HG02840 (cell line): Measurements from ENCODE around the gene CUX1.
"Not testable (repeated sequence)": the region's sequence is repeated elsewhere in the genome, so short reads cannot be mapped to it uniquely, and the experiment has no call there.

ENCODE experiments used
- ATAC-seq: cut with Tn5 transposase; IDR thresholded peaks from one replicate; pipeline ENCODE4 v1.9.1; 2021; ENCODE audit warnings: mild to moderate bottlenecking, moderate library complexity, moderate number of reproducible peaks; ENCODE audit not compliant: unreplicated experiment, low FRiP score

Gene CUX1

GRCh38 chr7:101906291-101907240 is 89.1 kb downstream of the CUX1 start:
- no peak for ATAC-seq

- no peak for ATAC-seq
These were observed 93.8 kb downstream of the CUX1 start for GRCh38 chr7:101910991-101911799.

DNA sequence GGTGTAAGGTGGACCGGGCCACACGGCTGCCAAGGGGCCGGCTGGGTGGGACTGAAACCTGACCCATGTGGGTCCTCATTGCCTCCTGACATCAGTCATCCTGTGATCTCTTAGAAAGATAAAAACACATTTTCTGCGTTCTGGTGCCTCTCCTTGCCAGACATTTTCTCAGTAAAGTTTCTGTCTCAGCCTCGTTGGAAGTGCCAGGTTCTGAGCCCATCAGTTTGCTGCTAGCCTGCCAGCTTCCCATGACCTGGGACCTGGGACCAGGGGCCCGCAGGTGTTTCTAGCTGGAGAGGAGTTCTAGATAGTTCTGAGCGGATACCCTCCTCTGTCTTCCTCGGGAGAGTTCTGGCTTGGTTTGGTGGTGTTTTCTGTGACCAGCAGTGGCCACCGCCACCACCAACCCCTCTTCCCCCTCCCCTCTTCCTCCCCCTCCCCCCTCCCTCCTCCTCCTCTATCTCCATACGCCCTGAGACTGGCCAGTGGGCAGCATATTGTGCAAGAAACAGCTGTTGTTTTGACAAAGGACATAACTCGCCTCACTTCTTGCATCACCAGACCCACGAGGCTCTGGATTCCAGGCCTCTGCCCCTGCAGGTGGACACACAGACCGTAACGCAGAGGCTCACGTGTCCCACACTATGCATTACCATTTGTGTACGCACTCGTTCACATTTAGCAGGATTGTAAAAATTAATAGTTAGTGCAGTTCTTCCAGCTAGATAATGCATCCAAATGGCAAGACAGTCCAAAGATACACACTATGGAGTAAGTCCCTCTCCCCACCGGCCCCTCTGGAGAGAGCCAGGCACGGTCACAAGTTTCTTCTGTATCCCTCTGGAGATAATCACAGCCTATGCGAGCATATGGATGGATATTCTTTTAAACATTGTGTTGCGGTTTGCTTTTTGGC is 94.6 kb downstream of the CUX1 start:
- ATAC-seq = no peak

- no peak for ATAC-seq
These were observed 95.3 kb downstream of the CUX1 start for GRCh38 chr7:101912716-101913110.

GRCh38 chr7:101913247-101913721 is 95.9 kb downstream of the CUX1 start:
- no peak for ATAC-seq

- ATAC-seq = no peak
These were observed 96.4 kb downstream of the CUX1 start for GRCh38 chr7:101913851-101914250.

DNA sequence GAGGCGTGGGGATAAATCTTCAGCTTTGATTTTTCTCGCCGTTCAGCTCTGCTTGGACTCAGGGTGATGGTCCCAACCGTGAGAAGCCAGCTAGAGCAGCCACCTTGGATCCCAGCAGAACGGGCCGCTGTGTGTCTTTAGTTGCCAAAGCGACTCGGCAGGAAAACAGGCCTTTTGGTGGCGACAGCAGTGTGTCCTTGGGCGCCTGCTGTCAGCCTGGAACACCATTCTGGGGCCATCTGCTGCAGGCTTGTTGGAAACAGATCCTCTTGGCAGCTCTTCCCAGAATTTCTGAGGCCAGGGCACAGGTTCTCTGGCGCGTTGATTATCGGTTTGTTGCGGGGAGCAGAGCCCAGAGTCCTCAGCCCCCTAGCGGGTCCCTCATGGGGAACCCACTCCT is 97.6 kb downstream of the CUX1 start:
- ATAC-seq = no peak

DNA sequence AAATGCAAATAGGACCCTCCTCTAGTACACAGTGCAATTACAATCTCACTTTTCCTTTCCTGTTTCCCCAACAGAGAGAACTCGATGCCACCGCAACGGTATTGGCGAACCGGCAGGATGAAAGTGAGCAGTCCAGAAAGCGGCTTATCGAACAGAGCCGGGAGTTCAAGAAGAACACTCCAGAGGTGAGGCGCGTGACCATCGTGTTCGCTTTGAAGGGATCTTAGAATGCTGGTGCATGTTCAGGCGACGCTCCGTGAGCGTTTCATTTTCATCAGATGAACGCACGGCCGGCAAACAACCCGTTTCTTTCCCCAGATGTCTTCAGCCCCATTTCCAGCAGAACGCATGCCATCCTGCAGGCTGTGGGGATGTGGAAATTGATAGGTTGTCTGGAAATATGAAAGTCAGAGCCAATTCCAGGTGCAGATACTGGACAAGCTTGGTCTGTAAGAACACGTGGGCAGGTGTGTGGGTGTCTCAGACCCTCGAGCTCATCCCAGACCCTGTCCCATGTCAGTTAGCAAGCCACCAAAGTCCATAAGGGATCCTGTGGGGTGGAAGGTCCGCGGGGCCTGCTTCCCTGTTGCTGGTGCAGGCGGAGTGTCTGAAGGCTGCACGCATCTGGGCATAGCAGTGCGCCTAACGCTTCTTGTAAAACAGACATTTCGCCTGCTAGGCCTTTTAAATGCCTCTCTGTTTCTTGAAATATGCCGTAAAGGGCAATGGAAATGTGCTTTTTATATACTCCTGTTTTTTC is 98.8 kb downstream of the CUX1 start:
- no peak for ATAC-seq

- ATAC-seq = no peak
These were observed 99.5 kb downstream of the CUX1 start for GRCh38 chr7:101916876-101917275.

DNA sequence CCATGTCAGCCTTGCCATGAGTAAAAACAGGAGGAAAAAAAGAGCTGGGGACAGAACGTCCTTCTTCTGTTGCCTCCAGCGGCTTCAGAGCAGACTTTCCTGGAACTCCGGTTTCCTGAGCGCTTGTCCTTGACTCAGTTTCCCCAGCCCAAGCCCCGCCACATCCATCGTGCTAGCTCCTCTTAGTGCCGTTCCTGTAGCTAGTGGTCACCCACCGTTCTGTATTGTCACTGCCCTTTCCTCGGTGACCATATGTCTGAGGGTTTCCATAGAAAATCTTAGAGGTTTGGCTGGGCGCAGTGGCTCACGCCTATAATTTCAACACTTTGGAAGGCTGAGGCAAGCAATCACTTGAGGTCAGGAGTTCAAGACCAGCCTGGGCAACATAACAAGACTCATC is 100.1 kb downstream of the CUX1 start:
- no peak for ATAC-seq

DNA sequence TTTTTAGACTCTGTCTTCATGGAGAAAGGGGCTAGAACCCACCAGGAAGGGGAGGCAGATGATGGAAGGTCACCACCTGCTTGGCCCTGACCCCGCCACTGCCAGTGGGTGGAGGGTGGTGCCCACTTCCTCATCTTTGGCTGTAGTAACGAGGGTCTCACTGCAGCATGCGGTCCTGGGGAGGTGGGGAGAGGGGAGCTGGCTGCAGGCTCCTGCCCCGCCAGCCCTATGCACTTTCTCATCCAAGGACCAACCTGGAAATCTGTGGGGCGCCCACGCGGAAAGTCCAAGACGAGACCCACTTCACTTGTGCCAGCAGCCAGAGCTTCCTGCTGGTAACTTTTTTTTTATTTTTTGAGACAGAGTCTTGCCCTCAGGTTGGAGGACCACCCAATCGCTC is 101.0 kb downstream of the CUX1 start:
- ATAC-seq = no peak

DNA sequence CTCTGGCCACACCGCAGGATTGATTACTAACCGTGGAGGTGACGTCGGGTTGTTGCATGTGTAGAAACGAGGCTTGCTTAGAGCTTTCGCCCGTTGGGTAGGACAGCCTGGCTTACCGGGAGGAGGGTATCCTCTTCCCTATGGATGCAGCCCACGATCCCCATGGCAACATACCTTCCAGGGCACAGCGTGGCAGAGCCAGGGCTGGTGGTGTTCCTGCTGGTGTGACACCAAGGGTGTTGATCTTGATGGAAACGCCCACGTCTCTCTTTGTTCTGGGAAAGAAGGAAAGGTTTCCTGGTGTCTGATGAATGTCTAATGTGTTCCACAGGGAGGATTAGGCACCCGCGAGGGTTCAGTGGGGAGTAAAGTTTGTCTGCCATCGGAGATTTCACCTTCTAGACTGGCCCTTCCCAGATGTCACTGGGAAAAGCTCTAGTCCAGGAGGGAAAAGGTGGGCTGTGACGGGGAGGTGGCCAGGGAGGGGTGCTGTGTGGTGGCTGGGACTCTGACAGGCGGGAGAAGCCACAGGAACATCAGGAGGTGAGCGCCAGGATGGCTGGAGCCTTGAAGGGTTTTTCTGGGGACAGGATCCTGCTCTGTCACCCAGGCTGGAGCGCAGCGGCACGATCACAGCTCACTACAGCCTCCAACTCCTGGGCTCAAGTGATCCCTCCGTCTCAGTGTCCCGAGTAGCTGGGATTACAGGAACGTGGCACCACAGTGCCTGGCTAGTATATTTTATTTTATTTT is 102.1 kb downstream of the CUX1 start:
- ATAC-seq = no peak

DNA sequence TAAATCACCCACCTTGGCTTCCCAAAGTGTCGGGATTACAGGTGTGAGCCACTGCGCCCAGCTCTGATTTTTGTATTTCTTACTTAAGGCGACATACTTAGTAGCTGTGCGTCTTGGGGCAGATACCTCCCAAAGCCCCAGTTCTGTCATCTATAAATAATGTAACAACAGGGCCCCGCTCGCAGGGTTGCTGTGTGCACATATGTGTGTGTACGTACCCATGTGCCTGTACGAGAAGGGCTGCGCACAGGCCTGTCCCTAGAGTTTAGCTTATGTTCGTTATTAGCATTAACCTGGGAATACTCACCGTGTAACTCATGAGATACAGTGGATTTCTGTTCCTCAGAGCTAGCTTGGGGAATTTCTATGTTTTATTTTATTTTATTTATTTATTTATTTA is 103.6 kb downstream of the CUX1 start:
- ATAC-seq = no peak

DNA sequence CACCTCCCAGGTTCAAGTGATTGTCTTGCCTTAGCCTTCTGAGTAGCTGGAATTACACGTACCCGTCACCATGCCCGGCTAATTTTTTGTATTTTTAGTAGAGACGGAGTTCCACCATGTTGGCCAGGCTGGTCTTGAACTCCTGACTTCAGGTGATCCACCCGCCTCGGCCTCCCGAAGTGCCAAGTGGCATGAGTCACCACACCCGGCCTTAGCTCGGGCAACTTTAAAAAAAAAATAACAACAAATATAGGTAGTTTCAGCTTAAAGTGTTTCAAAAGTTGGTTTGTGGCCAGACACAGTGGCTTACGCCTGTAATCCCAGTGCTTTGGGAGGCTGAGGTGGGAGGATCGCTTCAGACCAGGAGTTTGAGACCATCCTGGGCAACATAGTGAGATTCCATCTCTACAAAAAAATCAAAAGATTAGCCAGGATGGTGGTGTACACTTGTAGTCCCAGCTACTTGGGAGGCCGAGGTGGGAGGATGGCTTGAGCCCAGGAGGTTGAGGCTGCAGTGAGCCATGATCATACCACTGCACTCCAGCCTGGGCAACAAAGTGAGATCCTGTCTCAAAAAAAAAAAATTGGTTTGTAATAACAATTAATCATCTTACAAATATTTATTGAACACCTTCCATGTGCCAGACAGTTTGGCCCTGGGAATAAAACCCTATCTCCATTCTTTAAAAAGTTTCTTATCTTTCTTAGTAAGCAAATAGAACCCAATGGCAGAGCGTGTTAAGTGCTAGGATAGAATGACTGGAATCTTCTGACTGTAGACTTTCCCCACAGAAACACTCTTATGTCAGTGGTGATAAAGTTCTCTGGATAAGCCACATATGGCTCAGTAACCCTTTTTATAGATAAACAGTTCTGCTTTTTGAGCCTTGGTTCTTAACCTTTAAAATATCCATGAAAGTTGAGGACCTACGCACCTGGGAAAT is 104.4 kb downstream of the CUX1 start:
- ATAC-seq = not testable (repeated sequence)

DNA sequence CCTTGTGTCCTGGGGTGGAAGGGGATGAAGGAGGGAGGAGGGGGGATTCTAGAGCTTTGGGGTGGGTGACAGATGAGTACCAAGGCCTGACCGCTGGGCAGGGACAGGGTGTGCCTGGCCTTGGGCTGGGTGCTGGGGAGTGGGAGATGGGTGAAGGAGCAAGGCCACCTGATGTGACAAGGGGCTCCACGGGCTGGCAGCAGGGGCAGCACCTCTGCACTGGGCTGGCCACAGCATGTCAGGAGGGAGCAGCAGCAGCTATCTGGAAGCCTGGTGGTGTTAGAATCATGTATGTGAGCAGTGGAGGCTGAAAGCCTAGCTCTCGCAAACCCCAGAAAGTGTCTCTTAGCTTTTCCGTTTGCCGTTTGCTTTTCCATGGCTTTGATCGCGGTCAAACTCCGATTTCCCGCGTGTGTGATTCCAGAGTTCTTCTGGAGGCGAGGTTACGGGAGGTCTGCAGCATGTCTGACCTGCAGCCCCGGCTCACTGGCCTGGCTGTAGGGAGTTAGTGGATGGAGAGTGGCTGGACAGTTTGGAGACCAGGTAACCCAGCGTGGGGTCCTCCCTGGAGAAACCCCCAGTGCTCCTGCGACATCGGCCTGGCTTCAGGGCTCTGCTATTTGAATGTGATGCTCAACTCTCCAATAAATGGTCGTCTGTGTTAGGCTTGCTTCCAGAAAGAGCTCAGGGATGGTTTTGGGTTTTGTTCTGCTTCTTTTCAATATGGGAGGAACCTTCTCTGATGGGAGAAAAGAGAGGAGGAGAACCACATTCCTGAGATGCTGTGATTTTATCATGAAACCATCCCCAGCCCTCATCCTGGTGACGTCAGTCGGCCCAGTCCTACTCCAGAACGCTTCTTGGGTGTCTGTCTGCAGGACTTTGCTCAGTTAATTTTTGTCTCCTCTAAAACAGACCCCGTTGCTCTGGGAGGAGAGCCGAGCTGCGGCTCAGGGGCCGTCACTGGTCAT is 105.5 kb downstream of the CUX1 start:
- ATAC-seq = no peak

GRCh38 chr7:101923602-101923985 is 106.2 kb downstream of the CUX1 start:
- no peak for ATAC-seq

- ATAC-seq = no peak
These were observed 106.7 kb downstream of the CUX1 start for GRCh38 chr7:101924171-101924570.
